Measurements from ENCODE around the gene MED7.
A peak's percentile ranks its signal among the peaks of the same experiment; 100 is the strongest.
"Not testable (repeated sequence)": the region's sequence is repeated elsewhere in the genome, so short reads cannot be mapped to it uniquely, and the experiment has no call there.

Gene MED7, protein sequence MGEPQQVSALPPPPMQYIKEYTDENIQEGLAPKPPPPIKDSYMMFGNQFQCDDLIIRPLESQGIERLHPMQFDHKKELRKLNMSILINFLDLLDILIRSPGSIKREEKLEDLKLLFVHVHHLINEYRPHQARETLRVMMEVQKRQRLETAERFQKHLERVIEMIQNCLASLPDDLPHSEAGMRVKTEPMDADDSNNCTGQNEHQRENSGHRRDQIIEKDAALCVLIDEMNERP

DNA sequence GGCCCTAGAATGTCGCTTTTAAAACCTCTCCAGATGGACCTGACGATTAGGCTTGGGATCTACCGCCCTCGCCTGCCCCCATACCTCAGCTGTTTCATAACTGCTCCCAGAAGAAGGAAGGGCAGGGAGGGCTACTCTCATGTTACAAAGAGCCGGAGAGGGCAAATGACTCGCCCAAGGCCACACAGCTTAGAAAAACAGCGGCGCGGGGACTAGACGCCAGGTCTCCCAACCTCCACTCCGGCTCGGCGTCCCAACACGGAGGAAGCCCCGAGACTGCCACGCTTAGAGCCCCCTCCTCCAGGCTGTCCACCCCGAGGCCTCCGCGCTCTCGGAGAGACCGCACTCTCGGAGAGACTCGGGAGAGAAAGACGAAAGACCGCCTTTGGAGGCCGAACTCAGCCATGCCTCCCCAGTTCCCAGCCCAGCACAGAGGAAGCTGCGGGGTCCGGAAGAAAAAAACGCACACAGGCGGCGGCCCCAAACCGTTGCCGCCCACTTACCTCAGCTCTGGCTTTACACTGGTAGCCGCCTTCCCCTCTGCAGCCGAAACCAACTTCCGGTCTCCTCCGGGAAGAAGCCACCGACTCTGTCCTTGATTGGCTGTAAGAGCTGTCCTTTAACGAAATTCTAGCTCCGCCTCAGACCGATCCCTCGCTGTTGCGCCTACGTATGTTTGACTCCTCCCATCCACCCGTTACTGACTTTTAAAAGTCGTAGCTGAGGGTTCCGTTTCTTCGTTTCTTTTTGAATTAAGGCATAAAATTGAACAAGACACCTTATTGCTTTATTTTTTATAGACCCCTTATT is at the start of gene MED7:
MED7 (minus strand) TSS at position 549 of the 810 bp plus-strand sequence. CDS start 3,434 bp downstream, outside the sequence.
- TF ChIP-seq, protein P1, sequence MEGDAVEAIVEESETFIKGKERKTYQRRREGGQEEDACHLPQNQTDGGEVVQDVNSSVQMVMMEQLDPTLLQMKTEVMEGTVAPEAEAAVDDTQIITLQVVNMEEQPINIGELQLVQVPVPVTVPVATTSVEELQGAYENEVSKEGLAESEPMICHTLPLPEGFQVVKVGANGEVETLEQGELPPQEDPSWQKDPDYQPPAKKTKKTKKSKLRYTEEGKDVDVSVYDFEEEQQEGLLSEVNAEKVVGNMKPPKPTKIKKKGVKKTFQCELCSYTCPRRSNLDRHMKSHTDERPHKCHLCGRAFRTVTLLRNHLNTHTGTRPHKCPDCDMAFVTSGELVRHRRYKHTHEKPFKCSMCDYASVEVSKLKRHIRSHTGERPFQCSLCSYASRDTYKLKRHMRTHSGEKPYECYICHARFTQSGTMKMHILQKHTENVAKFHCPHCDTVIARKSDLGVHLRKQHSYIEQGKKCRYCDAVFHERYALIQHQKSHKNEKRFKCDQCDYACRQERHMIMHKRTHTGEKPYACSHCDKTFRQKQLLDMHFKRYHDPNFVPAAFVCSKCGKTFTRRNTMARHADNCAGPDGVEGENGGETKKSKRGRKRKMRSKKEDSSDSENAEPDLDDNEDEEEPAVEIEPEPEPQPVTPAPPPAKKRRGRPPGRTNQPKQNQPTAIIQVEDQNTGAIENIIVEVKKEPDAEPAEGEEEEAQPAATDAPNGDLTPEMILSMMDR (IDR thresholded peaks at IDR 0.05; ENCODE audit: low read depth, low read length), result no peak
- DNase-seq (ENCODE audit: extremely low read depth, low read depth), result peak; percentile 98

DNA sequence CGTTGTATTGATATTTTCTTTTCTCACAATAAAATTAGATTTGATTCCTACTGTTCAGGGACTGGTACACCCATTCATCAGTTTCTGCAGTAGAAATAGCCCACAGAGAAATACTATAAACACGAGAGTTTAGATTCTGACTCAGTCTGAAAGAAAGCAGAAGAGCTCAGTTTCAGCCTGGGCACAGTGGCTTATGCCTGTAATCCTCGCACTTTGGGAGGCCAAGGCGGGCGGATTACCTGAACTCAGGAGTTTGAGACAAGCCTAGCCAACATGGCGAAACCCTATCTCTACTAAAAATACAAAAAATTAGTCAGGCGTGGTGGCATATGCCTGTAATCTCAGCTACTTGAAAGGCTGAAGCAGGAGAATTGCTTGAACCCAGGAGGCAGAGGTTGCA is 46.6 kb upstream of the MED7 start:
- DNase-seq (ENCODE audit: extremely low read depth, low read depth), result no peak
- TF ChIP-seq, protein P1 (IDR thresholded peaks at IDR 0.05; ENCODE audit: low read depth, low read length), result no peak

DNA sequence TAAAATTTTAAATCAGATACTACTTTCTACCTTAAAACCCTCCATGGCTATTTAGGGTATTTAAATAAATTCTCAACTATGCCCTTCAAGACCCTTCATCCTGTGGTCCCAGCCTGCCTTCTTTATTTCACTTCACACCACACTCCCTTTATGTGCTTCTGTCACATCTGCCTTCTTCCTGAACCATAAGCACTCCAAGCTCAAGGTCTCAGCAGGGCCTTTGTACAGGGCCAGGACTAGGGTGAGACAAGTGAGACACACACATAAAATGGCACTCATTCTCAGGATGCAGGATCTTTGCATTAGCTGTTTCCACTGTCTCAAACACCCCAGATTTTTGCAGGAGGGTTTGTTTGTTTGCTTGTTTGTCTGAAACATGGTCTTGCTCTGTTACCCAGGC is 45.6 kb upstream of the MED7 start:
- TF ChIP-seq, protein P1 (IDR thresholded peaks at IDR 0.05; ENCODE audit: low read depth, low read length), result no peak
- DNase-seq (ENCODE audit: extremely low read depth, low read depth), result no peak

DNA sequence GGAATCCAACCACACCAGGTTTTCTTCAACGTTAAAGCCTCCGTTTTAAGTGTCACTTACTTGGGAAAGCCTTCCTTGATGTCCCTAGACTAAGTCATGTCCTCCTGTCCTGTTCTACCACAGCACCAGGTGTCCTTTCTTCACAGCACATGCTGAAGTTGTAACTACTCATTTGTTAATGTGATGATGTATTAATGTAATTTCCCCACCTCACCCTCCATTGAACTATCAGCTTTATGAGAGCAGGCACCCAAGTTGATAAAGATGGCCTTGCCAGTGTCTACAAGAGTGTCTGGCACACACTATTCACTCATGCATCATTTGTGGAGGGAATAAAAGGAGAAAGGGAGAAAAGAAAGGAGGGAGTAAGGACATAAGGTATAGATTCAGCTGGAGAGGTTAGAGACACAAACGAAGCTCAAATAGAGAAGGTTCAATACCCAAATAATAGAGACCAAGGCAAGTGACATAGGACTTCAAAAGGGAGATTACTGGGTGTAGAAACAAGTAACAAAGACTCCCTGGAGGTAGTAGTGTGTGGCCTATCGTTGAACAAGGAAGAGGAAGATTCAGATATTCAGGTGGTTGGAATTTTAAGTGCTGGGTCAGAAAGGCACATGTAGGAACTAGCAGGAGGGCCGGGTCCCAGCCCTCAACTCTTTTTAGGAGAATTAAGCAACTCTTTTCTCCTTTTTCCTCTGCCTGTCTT is 44.5 kb upstream of the MED7 start:
- TF ChIP-seq, protein P1 (IDR thresholded peaks at IDR 0.05; ENCODE audit: low read depth, low read length), result no peak
- no peak for DNase-seq (ENCODE audit: extremely low read depth, low read depth)

DNA sequence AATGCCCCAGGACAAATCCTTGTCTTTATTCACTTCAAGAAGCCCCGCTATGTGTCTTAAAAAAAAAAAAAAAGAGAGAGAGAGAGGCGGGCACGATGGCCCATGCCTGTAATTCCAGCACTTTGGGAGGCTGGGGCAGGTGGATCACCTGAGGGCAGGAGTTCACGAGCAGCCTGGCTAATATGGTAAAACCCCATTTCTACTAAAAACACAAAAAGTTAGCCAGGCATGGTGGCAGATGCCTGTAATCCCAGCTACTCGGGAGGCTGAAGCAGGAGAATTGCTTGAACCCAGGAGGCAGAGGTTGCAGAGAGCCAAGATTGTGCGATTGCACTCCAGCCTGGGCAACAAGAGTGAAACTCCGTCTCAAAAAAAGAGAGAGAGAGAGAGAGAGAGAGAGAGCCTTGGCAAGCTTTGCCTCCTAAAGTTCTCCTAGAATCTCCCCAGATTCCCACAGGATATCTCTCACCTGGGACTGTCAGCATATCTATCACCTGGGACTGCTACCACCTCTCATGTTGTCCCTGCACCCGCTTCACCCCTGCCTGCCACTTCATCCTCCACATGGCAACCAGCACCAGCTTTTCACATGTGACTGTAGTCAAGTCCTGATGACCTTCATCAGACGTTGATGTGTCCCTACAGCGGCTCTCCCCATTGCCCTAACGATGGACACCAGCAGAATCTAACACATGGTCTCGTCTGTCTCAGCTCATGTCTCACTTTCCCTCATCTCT is 43.8 kb upstream of the MED7 start:
- DNase-seq (ENCODE audit: extremely low read depth, low read depth), result no peak
- TF ChIP-seq, protein P1 (IDR thresholded peaks at IDR 0.05; ENCODE audit: low read depth, low read length), result no peak

DNA sequence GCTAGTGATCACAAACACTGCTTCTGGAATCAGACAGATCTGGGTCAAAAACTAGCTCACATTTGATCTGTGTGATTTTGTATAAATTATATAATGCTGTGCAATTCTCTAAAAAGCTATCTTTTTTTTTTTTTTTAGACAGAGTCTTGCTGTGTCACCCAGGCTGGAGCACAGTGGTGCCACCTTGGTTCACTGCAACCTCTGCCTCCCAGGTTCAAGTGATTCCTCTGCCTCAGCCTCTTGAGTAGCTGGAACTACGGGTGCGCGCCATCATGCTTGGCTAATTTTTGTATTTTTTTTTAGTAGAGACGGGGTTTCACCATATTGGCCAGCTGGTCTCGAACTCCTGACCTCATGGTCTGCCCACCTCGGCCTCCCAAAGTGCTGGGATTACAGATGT is 42.5 kb upstream of the MED7 start:
- DNase-seq (ENCODE audit: extremely low read depth, low read depth), result not testable (repeated sequence)

DNA sequence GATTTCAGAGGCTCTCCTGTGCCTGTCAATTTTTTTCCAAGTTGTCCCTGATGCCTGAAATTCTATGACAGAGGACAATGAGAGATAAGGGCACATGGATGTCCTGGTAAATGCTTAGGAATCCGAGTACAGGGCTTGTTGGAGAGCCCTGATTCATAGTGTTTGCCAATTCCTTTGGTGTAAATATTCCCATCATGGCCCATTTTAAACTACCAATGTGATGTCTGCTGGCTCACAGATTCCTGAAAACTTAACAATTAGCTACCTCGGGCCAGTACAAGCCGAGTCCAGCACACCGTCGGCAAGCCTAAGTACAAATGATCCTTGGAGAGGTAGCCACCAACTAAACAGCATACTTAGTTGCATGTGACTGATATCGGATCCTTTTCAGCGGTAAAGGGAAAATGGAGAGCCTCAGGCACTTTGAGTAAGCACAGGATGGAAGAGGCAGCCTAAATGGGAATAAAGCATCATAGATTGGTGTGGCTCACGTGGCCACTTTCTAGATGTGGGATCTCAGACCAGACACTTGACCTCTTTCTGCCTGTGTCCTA is 41.5 kb upstream of the MED7 start:
- no peak for DNase-seq (ENCODE audit: extremely low read depth, low read depth)
- TF ChIP-seq, protein P1 (IDR thresholded peaks at IDR 0.05; ENCODE audit: low read depth, low read length), result no peak

Measured in AG09319 (cell line).